Choroid plexus epithelial cell (primary cell): ENCODE data around the gene KHNYN.

Experiments used
- DNase-seq: peaks from one replicate; pipeline ENCODE4 v3.0.0-alpha.2; 2010; ENCODE audit warnings: low read depth
- H3K4me3 ChIP-seq: 2 replicates; pipeline ENCODE4 v1.5.1; 2011; ENCODE audit warnings: low read depth, mild to moderate bottlenecking, control low read depth, low read length, moderate library complexity
- TF ChIP-seq, protein P1 (sequence below): conservative IDR thresholded peaks from 2 replicates; pipeline ENCODE4 v1.5.1; 2011; ENCODE audit warnings: low read depth, mild to moderate bottlenecking, control low read depth, inconsistent platforms, low read length, moderate library complexity

Gene KHNYN

DNA sequence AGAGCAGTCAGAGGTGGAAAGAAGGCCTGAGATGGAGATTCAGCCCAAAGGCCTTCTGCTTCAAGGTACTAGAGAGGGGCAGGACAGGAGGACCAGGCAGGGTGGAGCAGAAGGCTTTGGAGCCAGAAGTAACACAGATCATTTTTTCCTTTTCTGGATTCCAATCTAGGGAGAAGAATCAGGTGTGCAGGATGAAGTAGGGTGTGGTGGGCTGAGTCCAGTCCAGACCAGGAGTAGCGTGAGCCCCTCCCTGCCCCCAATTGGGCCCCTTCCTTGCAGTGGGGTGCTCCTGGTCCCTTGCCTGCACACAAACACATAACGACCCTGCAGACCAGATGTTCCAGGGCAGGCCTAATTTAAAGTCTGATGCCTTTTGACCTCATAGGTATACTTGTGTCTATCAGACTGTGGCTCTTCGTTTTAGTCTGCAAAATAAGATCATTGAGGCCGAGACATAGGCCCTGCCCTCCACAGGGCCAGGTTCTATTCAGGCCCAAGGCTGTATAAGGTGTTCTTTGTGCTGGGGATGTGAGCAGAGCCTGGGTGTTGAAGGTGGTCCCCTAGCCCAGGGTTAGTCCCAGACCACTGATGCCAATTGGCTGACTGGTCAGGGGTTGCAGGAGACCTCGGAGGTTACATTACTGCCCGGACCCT, 32.0 kb upstream of the KHNYN start:
- no peak for DNase-seq
- no peak overlapping the region for H3K4me3 ChIP-seq
- TF ChIP-seq, protein P1, sequence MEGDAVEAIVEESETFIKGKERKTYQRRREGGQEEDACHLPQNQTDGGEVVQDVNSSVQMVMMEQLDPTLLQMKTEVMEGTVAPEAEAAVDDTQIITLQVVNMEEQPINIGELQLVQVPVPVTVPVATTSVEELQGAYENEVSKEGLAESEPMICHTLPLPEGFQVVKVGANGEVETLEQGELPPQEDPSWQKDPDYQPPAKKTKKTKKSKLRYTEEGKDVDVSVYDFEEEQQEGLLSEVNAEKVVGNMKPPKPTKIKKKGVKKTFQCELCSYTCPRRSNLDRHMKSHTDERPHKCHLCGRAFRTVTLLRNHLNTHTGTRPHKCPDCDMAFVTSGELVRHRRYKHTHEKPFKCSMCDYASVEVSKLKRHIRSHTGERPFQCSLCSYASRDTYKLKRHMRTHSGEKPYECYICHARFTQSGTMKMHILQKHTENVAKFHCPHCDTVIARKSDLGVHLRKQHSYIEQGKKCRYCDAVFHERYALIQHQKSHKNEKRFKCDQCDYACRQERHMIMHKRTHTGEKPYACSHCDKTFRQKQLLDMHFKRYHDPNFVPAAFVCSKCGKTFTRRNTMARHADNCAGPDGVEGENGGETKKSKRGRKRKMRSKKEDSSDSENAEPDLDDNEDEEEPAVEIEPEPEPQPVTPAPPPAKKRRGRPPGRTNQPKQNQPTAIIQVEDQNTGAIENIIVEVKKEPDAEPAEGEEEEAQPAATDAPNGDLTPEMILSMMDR = no peak

DNA sequence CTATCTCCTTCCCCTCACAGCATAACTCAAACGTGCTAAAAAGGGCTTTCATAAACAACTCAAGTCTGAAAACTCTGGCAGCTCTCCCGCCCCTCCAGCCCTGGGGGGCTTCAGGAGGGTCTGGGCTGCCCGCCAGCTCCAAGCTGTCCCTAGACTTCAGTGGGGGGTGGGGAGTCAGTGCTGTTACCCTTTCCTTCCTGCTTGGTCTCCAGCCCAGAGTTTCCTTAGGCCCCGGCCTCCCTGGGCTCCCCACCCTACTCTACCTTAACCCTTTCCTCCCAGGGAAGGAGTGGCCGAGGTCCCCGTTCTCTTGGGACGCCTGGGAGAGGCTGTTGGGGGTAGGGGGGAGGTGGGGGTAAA, 31.5 kb upstream of the KHNYN start:
- DNase-seq = peak; percentile 34
- H3K4me3 ChIP-seq = peak overlapping the region; percentile 66
- TF ChIP-seq, protein P1 = no peak

DNA sequence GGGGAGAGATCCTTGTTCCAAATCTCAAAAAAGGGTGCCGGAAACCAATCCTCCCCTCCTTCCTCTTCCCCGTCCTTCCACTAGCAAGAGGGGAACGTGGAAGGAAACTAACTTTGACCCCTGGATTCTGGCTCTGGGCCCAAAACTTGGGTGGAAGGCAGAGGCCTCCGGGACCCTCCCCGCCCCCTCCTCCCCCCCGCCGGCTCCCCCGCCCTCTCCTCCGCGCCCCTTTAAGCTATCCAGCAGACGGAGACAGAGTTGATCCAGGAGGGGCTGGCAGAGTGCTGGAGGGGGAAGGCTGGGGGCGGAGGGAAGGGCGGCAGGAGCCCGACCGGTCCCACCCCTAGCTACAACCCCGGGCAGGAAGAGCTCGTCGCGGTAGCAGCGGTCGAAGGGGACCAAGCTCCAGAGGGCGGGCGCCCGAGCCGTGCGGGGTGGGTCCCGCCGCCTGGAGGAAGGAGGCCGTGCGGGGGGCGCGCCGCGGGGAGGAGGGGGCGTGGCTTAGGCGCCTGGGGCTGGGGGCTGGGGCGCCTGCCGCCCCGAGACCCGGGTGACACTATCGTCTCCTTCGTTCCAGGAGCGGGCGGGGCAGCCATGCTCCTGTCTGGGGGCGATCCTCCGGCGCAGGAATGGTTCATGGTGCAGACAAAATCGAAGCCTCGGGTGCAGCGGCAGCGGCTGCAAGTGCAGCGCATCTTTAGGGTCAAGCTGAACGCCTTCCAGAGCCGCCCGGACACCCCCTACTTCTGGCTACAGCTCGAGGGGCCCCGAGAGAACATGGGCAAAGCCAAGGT, 30.9 kb upstream of the KHNYN start, which contains the start of gene NYNRIN:
TSS of gene NYNRIN (plus strand) at position 351 of the 794 bp plus-strand sequence. CDS start at position 595, 244 bp downstream.
- peak; percentile 40 for DNase-seq
- peak within 1 kb of the TSS; percentile 66 for H3K4me3 ChIP-seq
- TF ChIP-seq, protein P1 = no peak

DNA sequence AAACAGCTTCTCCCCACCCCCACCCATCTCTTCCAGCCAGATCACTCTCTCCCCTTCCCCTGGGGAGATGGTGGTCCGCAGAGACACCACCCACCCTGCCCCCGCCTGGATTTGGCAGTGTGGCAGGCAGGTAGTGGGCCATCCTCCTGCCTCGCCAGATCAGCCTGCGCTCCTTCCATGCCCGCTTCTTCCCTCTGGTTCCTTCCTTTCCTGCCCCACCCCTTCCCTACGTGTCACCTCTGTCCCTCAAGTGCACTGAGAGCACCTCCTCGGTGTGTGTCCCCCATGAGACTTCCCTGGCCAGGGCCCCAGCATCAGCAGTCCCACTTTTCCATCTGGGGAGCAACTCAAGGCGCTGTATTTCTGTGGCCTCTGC, 30.3 kb upstream of the KHNYN start:
- TF ChIP-seq, protein P1 = no peak
- peak overlapping the region; percentile 66 for H3K4me3 ChIP-seq

DNA sequence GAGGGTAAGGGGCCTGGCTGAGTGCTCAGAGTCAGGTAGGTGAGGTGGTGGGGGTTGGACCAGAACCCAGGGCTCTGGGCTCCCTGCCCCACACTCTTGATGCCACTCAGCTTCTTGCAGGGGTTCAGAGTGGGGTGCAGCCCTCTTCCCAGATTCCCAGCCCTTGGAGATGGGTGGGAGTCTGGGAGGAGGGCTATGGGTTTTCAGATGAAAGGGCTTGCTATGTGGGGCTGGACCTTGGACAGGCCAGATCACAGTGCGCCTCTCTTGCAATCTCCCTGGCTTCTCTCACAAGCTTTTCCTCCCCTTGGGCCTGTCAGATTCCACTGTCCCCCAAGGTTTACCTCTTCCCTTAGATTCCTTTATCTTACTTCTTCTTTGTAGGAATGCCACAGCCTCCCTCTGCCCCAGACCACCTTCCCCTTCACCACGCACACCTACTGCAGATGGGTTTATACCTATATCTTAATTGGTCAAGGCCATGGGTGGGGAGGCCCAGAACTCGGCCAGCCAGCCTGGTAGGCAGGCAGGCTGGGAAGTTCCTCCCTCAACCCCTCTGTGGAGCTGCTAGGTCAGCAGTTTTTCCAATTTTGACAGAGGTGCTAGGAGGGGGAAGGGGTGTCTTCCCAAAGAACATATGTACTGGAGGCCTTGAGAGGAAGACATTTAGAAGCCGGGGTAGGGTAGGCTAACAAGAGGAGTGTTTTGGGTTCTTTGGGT, 29.6 kb upstream of the KHNYN start:
- TF ChIP-seq, protein P1 = no peak
- DNase-seq = no peak
- peak overlapping the region; percentile 66 for H3K4me3 ChIP-seq

More for the DNA sequence above, 30.3 kb upstream of the KHNYN start:
- no peak for DNase-seq

DNA sequence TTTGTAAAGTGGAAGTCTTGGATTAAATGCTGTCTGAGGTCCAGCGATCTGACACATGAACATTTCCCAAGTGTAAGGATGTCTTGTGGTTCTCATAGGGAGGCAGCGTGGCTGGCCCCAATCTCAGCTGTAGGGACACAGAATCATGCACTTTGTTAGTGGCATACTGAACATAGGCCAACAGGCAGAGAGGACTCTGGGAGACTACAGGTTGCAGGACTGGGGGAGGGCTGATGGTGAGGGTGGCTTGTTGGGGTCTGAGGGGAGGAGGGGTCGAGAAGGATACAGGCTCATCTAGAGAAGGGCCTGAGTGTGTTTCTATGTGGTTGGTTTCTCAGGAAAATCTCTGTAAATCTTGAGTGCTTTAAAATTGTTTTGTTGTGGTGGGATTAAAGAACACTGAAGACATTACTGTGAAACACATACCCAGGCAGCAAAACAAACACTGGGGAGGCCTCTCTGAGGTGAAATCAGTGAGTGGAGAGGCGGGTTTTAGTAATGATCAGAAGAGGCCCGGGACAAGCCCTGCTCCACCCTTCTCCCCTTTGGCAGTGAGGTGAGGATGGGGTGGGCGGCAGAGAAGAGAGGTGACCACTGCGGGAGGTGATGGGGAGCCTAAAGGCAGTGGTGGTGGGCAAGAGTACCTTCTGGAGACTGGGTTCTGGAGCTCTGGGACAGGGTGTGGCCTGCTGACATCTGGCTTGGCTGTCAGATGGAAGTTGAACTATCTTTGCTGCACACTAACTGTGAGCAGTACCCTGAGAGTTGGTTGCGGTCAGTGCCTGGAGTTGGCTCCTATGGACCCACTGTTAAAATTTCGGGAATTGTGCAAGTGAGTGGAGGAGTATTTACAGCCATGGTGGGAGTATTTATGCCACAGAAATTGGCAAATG, 27.7 kb upstream of the KHNYN start:
- TF ChIP-seq, protein P1 = no peak
- DNase-seq = no peak
- no peak overlapping the region for H3K4me3 ChIP-seq
